ENCODE data around the gene RABL2B. TPM values are rescaled to one million over a fixed set of nuclear protein-coding genes. Genes with fewer than 3 reads are reported as not detected.

RABL2B gene
- total RNA-seq, 1 donor from 2014 or later, result 34.9 TPM

- Mint-ChIP-seq H3K9me3 (no peaks in the 10 kb centered on the region), H3K27ac (no peak overlapping the region), H3K4me1 (ENCODE audit: low read depth) (no peaks in the 10 kb centered on the region), H3K4me3 (ENCODE audit: low read depth) (no peak overlapping the region), H3K36me3 (ENCODE audit: low read depth) (no peaks in the 10 kb centered on the region), H3K27me3 (ENCODE audit: low read depth) (no peaks in the 10 kb centered on the region)
- no peak for DNase-seq (ENCODE audit: low spot score)
- intact Hi-C loops (cut with micrococcal nuclease), result no loop called here
Measured at GRCh38 chr22:50734343-50734771, 49.1 kb downstream of the RABL2B start.

- Mint-ChIP-seq H3K27me3 (ENCODE audit: low read depth) (no peaks in the 10 kb centered on the region), H3K36me3 (ENCODE audit: low read depth) (no peaks in the 10 kb centered on the region), H3K27ac (no peak overlapping the region), H3K9me3 (no peaks in the 10 kb centered on the region), H3K4me1 (ENCODE audit: low read depth) (no peaks in the 10 kb centered on the region), H3K4me3 (ENCODE audit: low read depth) (no peak overlapping the region)
- intact Hi-C loops (cut with micrococcal nuclease), result no loop called here
- DNase-seq (ENCODE audit: low spot score), result no peak
Measured at GRCh38 chr22:50733521-50734342, 49.7 kb downstream of the RABL2B start.

- Mint-ChIP-seq H3K36me3 (ENCODE audit: low read depth) (no peaks in the 10 kb centered on the region), H3K27ac (no peak overlapping the region)
Measured at GRCh38 chr22:50732681-50733080, 50.8 kb downstream of the RABL2B start.

GRCh38 chr22:50731811-50732624, 51.4 kb downstream of the RABL2B start:
- no peaks in the 10 kb centered on the region for H3K27me3 Mint-ChIP-seq (ENCODE audit: low read depth)

More at GRCh38 chr22:50732681-50733080, 50.8 kb downstream of the RABL2B start:
- no peak overlapping the region for H3K4me3 Mint-ChIP-seq (ENCODE audit: low read depth)
- H3K27me3 Mint-ChIP-seq (ENCODE audit: low read depth), result no peaks in the 10 kb centered on the region
- no peak for DNase-seq (ENCODE audit: low spot score)
- intact Hi-C loops (cut with micrococcal nuclease), result no loop called here
- H3K4me1 Mint-ChIP-seq (ENCODE audit: low read depth), result no peaks in the 10 kb centered on the region
- no peaks in the 10 kb centered on the region for H3K9me3 Mint-ChIP-seq

GRCh38 chr22:50730941-50731661, 52.3 kb downstream of the RABL2B start:
- Mint-ChIP-seq H3K36me3 (ENCODE audit: low read depth) (no peaks in the 10 kb centered on the region), H3K27me3 (ENCODE audit: low read depth) (no peaks in the 10 kb centered on the region), H3K4me1 (ENCODE audit: low read depth) (no peaks in the 10 kb centered on the region), H3K4me3 (ENCODE audit: low read depth) (no peak overlapping the region), H3K27ac (no peak overlapping the region), H3K9me3 (no peaks in the 10 kb centered on the region)
- no peak for DNase-seq (ENCODE audit: low spot score)
- intact Hi-C loops (cut with micrococcal nuclease), result no loop called here

More at GRCh38 chr22:50731811-50732624, 51.4 kb downstream of the RABL2B start:
- no peak overlapping the region for H3K27ac Mint-ChIP-seq
- intact Hi-C loops (cut with micrococcal nuclease), result no loop called here
- no peaks in the 10 kb centered on the region for H3K36me3 Mint-ChIP-seq (ENCODE audit: low read depth)
- peak; percentile 24 for DNase-seq (ENCODE audit: low spot score)
- no peak overlapping the region for H3K4me3 Mint-ChIP-seq (ENCODE audit: low read depth)
- no peaks in the 10 kb centered on the region for H3K4me1 Mint-ChIP-seq (ENCODE audit: low read depth)
- H3K9me3 Mint-ChIP-seq, result no peaks in the 10 kb centered on the region

- Mint-ChIP-seq H3K36me3 (ENCODE audit: low read depth) (no peaks in the 10 kb centered on the region), H3K9me3 (no peaks in the 10 kb centered on the region), H3K27ac (no peak overlapping the region), H3K4me3 (ENCODE audit: low read depth) (no peak overlapping the region), H3K27me3 (ENCODE audit: low read depth) (no peaks in the 10 kb centered on the region), H3K4me1 (ENCODE audit: low read depth) (no peaks in the 10 kb centered on the region)
- intact Hi-C loops (cut with micrococcal nuclease), result no loop called here
- no peak for DNase-seq (ENCODE audit: low spot score)
Measured at GRCh38 chr22:50730013-50730891, 53.2 kb downstream of the RABL2B start.

GRCh38 chr22:50729391-50730012, 53.9 kb downstream of the RABL2B start:
- H3K36me3 Mint-ChIP-seq (ENCODE audit: low read depth), result no peaks in the 10 kb centered on the region
- no peaks in the 10 kb centered on the region for H3K27me3 Mint-ChIP-seq (ENCODE audit: low read depth)
- DNase-seq (ENCODE audit: low spot score), result no peak
- H3K9me3 Mint-ChIP-seq, result no peaks in the 10 kb centered on the region
- no peaks in the 10 kb centered on the region for H3K4me1 Mint-ChIP-seq (ENCODE audit: low read depth)
- no peak overlapping the region for H3K4me3 Mint-ChIP-seq (ENCODE audit: low read depth)
- no peak overlapping the region for H3K27ac Mint-ChIP-seq
- intact Hi-C loops (cut with micrococcal nuclease), result no loop called here

- no peaks in the 10 kb centered on the region for H3K36me3 Mint-ChIP-seq (ENCODE audit: low read depth)
- no peak overlapping the region for H3K27ac Mint-ChIP-seq
- H3K27me3 Mint-ChIP-seq (ENCODE audit: low read depth), result no peaks in the 10 kb centered on the region
- no peak for DNase-seq (ENCODE audit: low spot score)
- no peaks in the 10 kb centered on the region for H3K4me1 Mint-ChIP-seq (ENCODE audit: low read depth)
- no peaks in the 10 kb centered on the region for H3K9me3 Mint-ChIP-seq
- intact Hi-C loops (cut with micrococcal nuclease), result no loop called here
- no peak overlapping the region for H3K4me3 Mint-ChIP-seq (ENCODE audit: low read depth)
Measured at GRCh38 chr22:50728523-50728931, 54.9 kb downstream of the RABL2B start.

- Mint-ChIP-seq H3K36me3 (ENCODE audit: low read depth) (no peaks in the 10 kb centered on the region), H3K27ac (no peak overlapping the region), H3K4me1 (ENCODE audit: low read depth) (no peaks in the 10 kb centered on the region), H3K9me3 (no peaks in the 10 kb centered on the region), H3K4me3 (ENCODE audit: low read depth) (no peak overlapping the region), H3K27me3 (ENCODE audit: low read depth) (no peaks in the 10 kb centered on the region)
- DNase-seq (ENCODE audit: low spot score), result no peak
- intact Hi-C loops (cut with micrococcal nuclease), result no loop called here
Measured at GRCh38 chr22:50727678-50728522, 55.5 kb downstream of the RABL2B start.

GRCh38 chr22:50726643-50727340, 56.6 kb downstream of the RABL2B start:
- Mint-ChIP-seq H3K27ac (no peak overlapping the region), H3K4me3 (ENCODE audit: low read depth) (no peak overlapping the region), H3K4me1 (ENCODE audit: low read depth) (no peaks in the 10 kb centered on the region), H3K9me3 (no peaks in the 10 kb centered on the region), H3K27me3 (ENCODE audit: low read depth) (no peaks in the 10 kb centered on the region), H3K36me3 (ENCODE audit: low read depth) (no peaks in the 10 kb centered on the region)
- intact Hi-C loops (cut with micrococcal nuclease), result no loop called here
- no peak for DNase-seq (ENCODE audit: low spot score)

- no peaks in the 10 kb centered on the region for H3K36me3 Mint-ChIP-seq (ENCODE audit: low read depth)
Measured at GRCh38 chr22:50725597-50725996, 57.8 kb downstream of the RABL2B start.

More at GRCh38 chr22:50725597-50725996, 57.8 kb downstream of the RABL2B start:
- no peaks in the 10 kb centered on the region for H3K27me3 Mint-ChIP-seq (ENCODE audit: low read depth)
- H3K4me3 Mint-ChIP-seq (ENCODE audit: low read depth), result no peak overlapping the region
- intact Hi-C loops (cut with micrococcal nuclease), result no loop called here
- no peaks in the 10 kb centered on the region for H3K4me1 Mint-ChIP-seq (ENCODE audit: low read depth)
- H3K27ac Mint-ChIP-seq, result no peak overlapping the region
- no peak for DNase-seq (ENCODE audit: low spot score)
- no peaks in the 10 kb centered on the region for H3K9me3 Mint-ChIP-seq
